ENCODE results near the gene ENOX1.
"Not testable (repeated sequence)": the region's sequence is repeated elsewhere in the genome, so short reads cannot be mapped to it uniquely, and the experiment has no call there.

Gene ENOX1

GRCh38 chr13:43185226-43185625 is 601.5 kb downstream of the ENOX1 start:
- no peak overlapping the region for H3K4me3 ChIP-seq (ENCODE audit: low read length)
- TF ChIP-seq ZNF274 (IDR thresholded peaks at IDR 0.05; ENCODE audit: low read depth, low read length), result no peak

- no peak for TF ChIP-seq ZNF274 (IDR thresholded peaks at IDR 0.05; ENCODE audit: low read depth, low read length)
- no peak overlapping the region for H3K4me3 ChIP-seq (ENCODE audit: low read length)
Observed at GRCh38 chr13:43180837-43181236, 605.9 kb downstream of the ENOX1 start.

- H3K4me3 ChIP-seq (ENCODE audit: low read length), result no peak overlapping the region
- no peak for TF ChIP-seq ZNF274 (IDR thresholded peaks at IDR 0.05; ENCODE audit: low read depth, low read length)
Observed at GRCh38 chr13:43180036-43180660, 606.6 kb downstream of the ENOX1 start.

GRCh38 chr13:43171489-43171888 is 615.3 kb downstream of the ENOX1 start:
- TF ChIP-seq ZNF274 (IDR thresholded peaks at IDR 0.05; ENCODE audit: low read depth, low read length), result no peak

GRCh38 chr13:43170506-43170905 is 616.3 kb downstream of the ENOX1 start:
- H3K4me3 ChIP-seq (ENCODE audit: low read length), result no peak overlapping the region
- TF ChIP-seq ZNF274 (IDR thresholded peaks at IDR 0.05; ENCODE audit: low read depth, low read length), result no peak

More at GRCh38 chr13:43171489-43171888, 615.3 kb downstream of the ENOX1 start:
- H3K4me3 ChIP-seq (ENCODE audit: low read length), result no peak overlapping the region

GRCh38 chr13:43168434-43168833 is 618.3 kb downstream of the ENOX1 start:
- H3K4me3 ChIP-seq (ENCODE audit: low read length), result not testable (repeated sequence)

- TF ChIP-seq ZNF274 (IDR thresholded peaks at IDR 0.05; ENCODE audit: low read depth, low read length), result no peak
- no peak overlapping the region for H3K4me3 ChIP-seq (ENCODE audit: low read length)
Observed at GRCh38 chr13:43167731-43168130, 619.0 kb downstream of the ENOX1 start.

- no peak for TF ChIP-seq ZNF274 (IDR thresholded peaks at IDR 0.05; ENCODE audit: low read depth, low read length)
- H3K4me3 ChIP-seq (ENCODE audit: low read length), result no peak overlapping the region
Observed at GRCh38 chr13:43166644-43167457, 619.9 kb downstream of the ENOX1 start.
